Muscle of back (tissue), 13 donors: ENCODE data around the gene PAPPA2. TPM values are rescaled to one million over a fixed set of nuclear protein-coding genes. Genes with fewer than 3 reads are reported as not detected.
"Not testable (repeated sequence)": the region's sequence is repeated elsewhere in the genome, so short reads cannot be mapped to it uniquely, and the experiment has no call there.

Experiments used
- DNase-seq, 3 donors: peaks; one replicate each; pipeline versions ENCODE4 v3.0.0 to v3.0.0-alpha.2; 2013
- long read RNA-seq, 9 donors: transcript quantifications; one replicate each; lab custom pipeline, GENCODE V29; 2026
- polyA plus RNA-seq, 10 donors: library from polyadenylated mRNA; unstranded; fragments of 120-200 nt; gene quantifications; one replicate each; pipeline ENCODE4 v1.2.1, GENCODE V29; 2013; ENCODE audit not compliant: insufficient read length in 10 of 10

PAPPA2 gene, protein sequence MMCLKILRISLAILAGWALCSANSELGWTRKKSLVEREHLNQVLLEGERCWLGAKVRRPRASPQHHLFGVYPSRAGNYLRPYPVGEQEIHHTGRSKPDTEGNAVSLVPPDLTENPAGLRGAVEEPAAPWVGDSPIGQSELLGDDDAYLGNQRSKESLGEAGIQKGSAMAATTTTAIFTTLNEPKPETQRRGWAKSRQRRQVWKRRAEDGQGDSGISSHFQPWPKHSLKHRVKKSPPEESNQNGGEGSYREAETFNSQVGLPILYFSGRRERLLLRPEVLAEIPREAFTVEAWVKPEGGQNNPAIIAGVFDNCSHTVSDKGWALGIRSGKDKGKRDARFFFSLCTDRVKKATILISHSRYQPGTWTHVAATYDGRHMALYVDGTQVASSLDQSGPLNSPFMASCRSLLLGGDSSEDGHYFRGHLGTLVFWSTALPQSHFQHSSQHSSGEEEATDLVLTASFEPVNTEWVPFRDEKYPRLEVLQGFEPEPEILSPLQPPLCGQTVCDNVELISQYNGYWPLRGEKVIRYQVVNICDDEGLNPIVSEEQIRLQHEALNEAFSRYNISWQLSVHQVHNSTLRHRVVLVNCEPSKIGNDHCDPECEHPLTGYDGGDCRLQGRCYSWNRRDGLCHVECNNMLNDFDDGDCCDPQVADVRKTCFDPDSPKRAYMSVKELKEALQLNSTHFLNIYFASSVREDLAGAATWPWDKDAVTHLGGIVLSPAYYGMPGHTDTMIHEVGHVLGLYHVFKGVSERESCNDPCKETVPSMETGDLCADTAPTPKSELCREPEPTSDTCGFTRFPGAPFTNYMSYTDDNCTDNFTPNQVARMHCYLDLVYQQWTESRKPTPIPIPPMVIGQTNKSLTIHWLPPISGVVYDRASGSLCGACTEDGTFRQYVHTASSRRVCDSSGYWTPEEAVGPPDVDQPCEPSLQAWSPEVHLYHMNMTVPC (N-terminal part only)
- polyA plus RNA-seq, result 1 to 10 TPM in 2 of 10 donors, under 1 TPM in 8; 0.20 to 9.5 (median 0.48) TPM
- long read RNA-seq, donor 1, result 0 reads
- long read RNA-seq, donor 2, result 0 reads
- long read RNA-seq, donor 3, result 0 reads
- long read RNA-seq, donor 4, result 0 reads
- long read RNA-seq, donor 5, partial matches to known transcripts, result 0 of 1 reads
- long read RNA-seq, donor 5, other reads (novel, unspliced or antisense), result 0 of 1 reads
- long read RNA-seq, donor 6, result 0 reads
- long read RNA-seq, donor 7, result 0 reads
- long read RNA-seq, donor 8, result 0 reads
- long read RNA-seq, donor 9, result 0 reads

DNA sequence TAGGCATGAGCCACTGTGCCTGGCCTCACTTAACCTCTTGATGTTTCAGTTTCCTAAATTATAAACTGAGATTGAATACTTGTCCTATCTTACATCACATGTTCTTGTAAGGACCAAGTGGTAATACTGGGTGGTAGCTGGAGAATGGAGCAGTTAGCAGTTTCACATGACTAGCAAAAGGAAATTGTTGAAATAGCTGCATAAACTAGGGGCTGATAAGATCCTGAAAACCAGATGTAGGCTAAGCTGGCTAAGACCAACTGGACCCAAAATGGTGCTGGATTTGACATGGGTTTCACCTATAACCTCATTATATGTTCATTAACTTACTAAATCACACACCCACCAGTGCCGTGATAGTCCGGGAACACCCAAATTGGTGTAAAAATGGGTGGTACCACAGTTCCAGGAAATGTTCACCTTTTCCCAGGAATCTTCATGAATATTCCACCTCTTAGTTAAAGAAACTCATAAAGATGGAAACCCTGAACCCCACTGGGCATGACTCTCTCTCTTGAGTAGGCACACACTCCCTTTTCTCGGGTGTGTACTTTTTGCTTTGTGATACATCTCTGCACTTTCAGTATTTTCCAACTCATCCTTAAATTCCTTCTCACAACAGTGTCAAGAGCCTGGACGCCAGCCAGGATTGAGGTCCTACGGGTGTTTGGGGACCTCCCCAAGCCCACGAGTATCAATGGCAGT is at the start of gene PAPPA2:
TSS of gene PAPPA2 (plus strand) at position 502 of the 705 bp plus-strand sequence. CDS start 93,148 bp downstream, outside the sequence.
- DNase-seq, result no peak

DNA sequence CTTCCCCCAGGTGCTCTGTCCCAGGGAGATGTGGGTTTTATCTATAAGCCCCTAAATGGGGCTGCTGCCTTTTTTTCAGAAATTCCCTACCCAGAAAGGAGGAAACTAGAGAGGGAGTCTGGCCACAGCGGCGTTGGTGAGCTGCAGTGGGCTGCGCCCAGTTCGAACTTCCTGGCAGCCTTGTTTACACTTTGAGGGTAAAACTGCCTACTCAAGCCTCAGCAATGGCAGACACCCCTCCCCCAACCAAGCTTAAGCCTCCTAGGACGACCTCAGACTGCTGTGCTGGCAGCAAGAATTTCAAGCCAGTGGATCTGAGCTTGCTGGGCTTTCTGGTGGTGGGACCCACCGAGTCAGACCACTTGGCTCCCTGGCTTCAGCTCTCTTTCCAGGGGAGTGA is 46.2 kb upstream of the PAPPA2 start:
- no peak for DNase-seq

DNA sequence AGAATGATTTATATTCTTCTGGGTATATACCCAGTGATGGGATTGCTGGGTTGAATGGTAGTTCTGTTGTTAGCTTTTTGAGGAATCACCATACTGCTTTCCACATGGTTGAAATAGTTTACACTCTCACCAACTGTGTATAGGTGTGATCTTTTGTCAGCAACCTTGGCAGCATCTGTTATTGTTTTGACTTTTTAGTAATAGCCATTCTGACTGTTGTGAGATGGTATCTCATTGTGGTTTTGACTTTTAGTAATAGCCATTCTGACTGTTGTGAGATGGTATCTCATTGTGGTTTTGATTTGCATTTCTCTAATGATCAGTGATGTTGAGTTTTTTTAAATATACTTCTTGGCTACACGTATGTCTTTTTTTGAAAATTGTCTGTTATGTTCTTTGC is 43.4 kb upstream of the PAPPA2 start:
- not testable (repeated sequence) for DNase-seq

DNA sequence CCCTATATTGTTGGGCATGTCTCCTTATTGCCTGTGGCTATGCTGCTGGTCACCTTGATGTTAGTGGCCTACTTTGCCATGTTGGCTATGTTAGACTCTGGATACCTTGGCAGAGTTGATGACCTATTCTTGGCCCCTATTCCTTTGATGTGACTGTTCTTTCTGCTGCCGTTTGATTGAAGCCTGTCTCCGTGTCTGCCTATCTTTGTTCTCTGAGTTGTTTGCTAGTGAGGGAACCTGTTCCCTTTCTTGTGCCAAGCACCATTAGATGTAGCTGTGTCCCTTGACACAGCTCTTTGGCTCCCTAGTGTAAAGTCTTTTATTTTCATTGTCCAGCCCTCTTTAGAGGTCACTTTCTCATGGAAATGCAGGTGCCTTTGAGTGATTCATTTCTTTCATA is 28.7 kb upstream of the PAPPA2 start:
- no peak for DNase-seq

- no peak for DNase-seq
These were observed 26.7 kb upstream of the PAPPA2 start for GRCh38 chr1:176436251-176436650.

DNA sequence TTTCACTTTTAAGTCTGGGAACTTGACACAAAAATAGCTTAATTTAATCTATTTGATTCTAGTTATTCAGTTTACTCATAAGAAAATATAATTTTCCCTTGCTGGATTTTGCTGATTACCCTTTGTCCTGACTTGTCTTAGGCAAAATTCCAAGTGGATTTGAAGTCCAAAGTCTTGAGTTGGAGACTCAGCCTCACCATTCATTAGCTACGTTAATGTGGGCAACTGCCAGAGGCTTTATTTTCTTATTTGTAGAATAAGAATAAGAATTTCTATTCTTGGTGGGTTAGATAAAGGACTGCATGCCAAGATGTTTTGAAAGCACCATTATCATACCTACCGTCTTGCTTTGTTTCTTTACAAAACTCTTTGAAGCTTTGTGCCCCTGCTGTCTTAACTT is 22.8 kb upstream of the PAPPA2 start:
- DNase-seq, result no peak

DNA sequence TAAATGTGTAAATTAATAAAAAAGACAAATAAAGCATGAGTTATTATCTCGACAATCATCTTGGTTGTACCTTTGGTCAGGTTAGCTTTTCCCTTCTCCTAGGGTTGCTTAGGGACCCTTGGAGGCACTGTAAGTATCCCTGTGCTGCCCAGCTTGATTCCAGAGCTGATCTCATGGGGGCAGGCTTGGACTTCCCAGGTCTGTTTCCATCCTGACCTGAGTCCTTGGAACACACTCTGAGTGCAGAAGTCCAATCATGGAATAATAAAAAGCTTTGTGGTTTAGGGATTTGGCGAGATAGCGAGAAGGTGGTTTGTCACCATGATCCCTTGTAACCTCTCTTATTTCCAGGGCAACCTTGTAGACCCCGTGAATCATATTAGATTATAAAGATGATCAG is 18.7 kb upstream of the PAPPA2 start:
- DNase-seq, result no peak

GRCh38 chr1:176445402-176445801 is 17.6 kb upstream of the PAPPA2 start:
- DNase-seq, result no peak

DNA sequence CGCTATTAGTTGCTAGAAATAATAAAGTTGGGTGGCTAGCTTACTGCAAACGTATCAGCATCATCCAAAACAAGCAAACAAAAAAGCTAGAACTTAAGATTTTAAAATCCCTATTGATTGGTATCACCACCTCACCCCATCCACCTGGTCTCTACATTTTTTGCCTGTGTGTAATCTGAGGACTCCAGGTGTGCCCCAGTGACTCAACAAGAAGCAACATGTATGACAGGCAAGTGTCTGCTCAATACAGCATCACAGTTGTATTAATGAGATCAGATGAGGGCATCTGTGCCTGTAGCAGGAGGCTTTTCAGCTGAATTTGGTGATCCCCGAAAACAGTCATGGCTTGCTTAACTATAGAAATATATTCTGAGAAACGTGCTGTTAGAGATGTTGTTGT is 14.6 kb upstream of the PAPPA2 start:
- no peak for DNase-seq

DNA sequence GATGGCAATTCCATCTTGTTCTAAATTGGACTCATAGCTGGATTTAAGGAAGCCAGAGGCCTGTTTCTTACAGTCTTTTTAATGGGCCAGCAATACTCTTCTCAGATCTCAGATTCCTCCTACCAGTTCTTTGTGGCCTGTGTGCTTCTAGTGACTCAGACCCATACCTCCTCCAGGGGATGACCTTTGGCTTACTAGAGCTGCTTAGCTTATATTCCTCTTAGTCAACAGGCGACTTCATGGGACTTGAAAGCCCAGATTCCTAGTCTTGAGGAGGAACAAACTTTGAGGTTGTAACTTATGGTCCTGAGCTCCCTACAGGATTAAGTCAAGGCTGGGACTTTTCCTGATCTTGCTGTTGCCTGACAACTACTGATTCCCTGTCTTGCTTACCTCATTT is 12.4 kb upstream of the PAPPA2 start:
- no peak for DNase-seq

GRCh38 chr1:176451741-176452140 is 11.2 kb upstream of the PAPPA2 start:
- DNase-seq, result not testable (repeated sequence)

GRCh38 chr1:176456795-176457194 is 6.2 kb upstream of the PAPPA2 start:
- DNase-seq, result no peak

DNA sequence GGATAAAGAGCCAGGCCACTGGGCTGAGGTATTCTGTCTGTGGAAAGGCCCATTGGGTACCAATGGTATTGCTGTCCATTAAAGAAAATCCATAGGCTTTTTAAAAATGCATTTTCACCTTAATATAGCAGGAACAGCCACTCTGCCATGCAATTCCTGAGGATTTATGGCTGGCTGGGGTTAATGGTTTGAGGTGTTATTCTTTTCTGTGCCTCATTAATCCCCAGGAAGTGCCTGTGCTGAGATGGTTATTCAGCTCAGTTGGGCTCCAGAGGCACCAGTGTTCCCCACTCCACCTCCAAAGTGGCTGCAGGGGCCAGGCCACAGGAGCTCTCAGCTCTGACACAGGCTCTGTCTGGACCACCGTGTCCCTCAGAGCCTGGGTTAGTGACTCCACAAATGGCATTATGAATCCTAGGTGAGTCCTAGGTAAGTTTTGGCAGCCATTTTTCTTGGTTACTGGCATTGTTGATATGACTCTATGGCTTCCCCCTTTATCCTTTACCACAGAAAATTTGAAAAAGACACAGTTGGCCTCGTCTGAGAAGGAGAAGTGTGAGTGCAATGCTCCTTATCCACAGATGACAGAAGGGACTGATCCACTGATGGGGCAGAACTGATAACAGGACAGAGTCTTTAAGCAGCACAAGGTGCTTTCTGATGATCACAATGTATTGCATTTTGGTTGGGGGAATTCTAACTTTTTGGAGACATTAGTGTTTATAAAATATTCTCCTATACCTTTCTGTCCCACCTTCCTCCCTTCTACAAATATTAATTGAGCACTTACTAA is 2.2 kb upstream of the PAPPA2 start:
- DNase-seq, result no peak

DNA sequence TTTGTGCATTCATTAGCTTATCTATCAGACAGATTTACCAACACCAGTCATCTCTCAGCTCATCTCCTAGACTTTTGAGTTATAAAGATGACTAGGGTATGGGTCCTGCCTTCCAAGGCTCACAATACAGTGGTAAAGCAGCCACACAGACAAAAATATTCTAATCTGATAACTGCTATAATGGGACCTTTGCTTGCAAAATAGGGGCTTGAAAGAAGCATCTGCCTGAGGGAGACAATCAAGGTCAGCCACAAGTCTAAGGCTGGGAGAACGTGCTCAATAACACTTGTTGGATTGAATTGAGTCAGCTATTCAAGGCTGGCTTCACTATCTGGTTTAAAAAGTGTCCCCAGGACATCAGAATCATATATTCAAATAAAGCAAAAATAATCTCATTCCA is 1.4 kb upstream of the PAPPA2 start:
- DNase-seq, result no peak

DNA sequence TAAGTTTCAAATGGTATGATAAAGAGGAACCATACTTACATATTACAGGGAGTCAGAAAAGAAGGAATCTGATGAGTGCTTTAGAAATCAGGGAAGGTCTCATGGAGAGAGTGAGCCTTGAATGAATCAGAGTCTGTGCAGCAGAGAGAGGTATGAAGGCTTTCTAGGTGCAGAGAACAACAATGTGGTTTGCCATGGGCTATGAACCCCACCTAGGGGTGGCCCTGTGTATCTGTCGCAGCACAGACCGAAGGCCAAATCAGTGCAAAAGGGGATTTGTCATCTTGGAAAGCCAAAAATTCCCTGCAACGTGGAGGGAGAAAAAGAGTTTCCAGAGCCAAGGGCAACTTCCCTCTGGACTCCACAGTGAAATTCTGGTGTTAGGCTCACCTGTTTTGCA is 3.5 kb downstream of the PAPPA2 start:
- no peak for DNase-seq

GRCh38 chr1:176469450-176470010 is 6.6 kb downstream of the PAPPA2 start:
- peak in 1 of 3 donors; percentile 15 for DNase-seq

DNA sequence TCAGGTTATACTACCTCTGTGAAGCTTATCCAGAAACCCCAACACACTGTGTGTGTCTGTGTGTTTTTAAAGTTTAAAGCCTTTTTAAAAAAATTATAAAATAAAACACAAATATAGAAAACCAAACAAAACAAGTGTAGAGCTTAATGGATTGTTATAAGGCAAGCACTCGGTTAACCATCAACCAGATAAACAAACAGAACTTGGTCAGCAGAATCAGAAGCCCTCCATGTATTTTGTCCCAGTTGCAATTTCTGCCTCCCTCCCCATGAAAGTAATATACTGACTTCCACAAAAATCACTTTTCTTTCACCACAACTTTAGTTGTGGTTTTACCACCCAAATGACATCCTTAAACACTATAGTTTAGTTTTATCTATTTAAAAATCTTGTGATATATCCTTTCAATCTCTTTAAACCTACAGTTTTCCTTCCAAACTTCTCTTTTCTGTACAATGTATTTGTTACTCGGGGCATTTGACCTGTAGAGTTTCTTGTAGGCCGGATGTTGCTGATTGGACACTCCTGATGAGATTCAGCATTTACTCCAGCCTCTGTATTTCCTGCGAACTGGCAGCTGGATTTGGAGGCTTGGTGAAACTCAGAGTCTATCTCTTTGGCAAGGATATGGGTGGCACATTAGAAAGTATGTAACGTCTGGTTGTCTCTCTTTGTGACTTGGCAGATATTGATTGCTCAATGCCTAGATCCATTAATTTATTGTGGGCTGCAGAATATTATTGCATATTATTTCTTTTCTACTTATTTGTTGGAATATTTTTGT is 8.6 kb downstream of the PAPPA2 start:
- no peak for DNase-seq

- DNase-seq, result no peak
These were observed 17.0 kb downstream of the PAPPA2 start for GRCh38 chr1:176479971-176480370.

DNA sequence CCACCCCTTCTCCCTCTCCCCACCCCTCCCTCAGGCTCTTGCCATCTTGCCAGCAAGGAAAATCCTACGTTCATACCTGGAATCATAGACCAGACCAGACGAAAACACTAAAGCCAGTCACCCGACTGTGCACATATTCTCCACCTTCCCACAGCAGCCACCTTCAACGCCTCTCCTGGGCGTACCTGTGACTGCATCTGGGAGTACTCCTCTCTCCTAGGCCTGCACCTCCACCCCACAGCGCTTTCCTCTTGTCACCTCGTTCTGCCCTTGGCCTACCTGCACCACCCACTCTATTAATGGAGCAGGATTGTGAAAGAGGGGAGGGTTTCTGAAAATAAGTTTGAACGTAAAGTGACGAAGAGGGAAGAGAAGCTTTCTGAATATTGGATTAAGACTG is 17.8 kb downstream of the PAPPA2 start:
- no peak for DNase-seq
